Endothelial cell (in vitro differentiated cells): ENCODE measurements around the gene DEPP1. TPM values are rescaled to one million over a fixed set of nuclear protein-coding genes. Genes with fewer than 3 reads are reported as not detected.

Experiments
- DNase-seq: peaks from one replicate; pipeline ENCODE4 v3.0.0; 2021; ENCODE audit warnings: low spot score
- H3K27ac Mint-ChIP-seq: one replicate; pipeline ENCODE4 v1.8.0; 2021; ENCODE audit warnings: mixed read lengths, inconsistent platforms; ENCODE audit not compliant: unreplicated experiment
- H3K27me3 Mint-ChIP-seq: one replicate; pipeline ENCODE4 v1.8.0; 2021; ENCODE audit warnings: mild to moderate bottlenecking, moderate library complexity, mixed read lengths, inconsistent platforms; ENCODE audit not compliant: unreplicated experiment
- H3K36me3 Mint-ChIP-seq: one replicate; pipeline ENCODE4 v1.8.0; 2021; ENCODE audit warnings: mild to moderate bottlenecking, low read depth, mixed read lengths, inconsistent platforms; ENCODE audit not compliant: unreplicated experiment
- H3K4me1 Mint-ChIP-seq: one replicate; pipeline ENCODE4 v1.8.0; 2021; ENCODE audit warnings: mild to moderate bottlenecking, mixed read lengths, inconsistent platforms; ENCODE audit not compliant: unreplicated experiment
- H3K4me3 Mint-ChIP-seq: one replicate; pipeline ENCODE4 v1.8.0; 2021; ENCODE audit warnings: mild to moderate bottlenecking, mixed read lengths, inconsistent platforms; ENCODE audit not compliant: unreplicated experiment
- H3K9me3 Mint-ChIP-seq: one replicate; pipeline ENCODE4 v1.8.0; 2021; ENCODE audit warnings: mixed read lengths, inconsistent platforms; ENCODE audit not compliant: unreplicated experiment
- CTCF ChIP-seq: fragments of 200-600 bp; sonication (generic); IDR thresholded peaks from one replicate; pipeline ENCODE4 v1.5.0; 2021; ENCODE audit warnings: antibody characterized with exemption; ENCODE audit not compliant: unreplicated experiment
- total RNA-seq: library from RNA; stranded (reverse); fragmentation: NEBNext Ultra II Directional; extraction: Animal tissue kit (Norgen Biotek cat#: 25700); gene quantifications from one replicate; pipeline ENCODE4 v1.2.1, GENCODE V29; 2021; ENCODE audit not compliant: unreplicated experiment

Gene DEPP1
- total RNA-seq, 1 donor from 2014 or later, result 22.5 TPM

GRCh38 chr10:44988957-44989585, 10.5 kb upstream of the DEPP1 start:
- H3K4me1 Mint-ChIP-seq, result peaks cover 49% of the 10 kb centered on the region
- H3K36me3 Mint-ChIP-seq, result peaks cover 3% of the 10 kb centered on the region
- peaks cover 19% of the 10 kb centered on the region for H3K27me3 Mint-ChIP-seq
- H3K4me3 Mint-ChIP-seq, result no peak overlapping the region
- H3K27ac Mint-ChIP-seq, result no peak overlapping the region
- H3K9me3 Mint-ChIP-seq, result no peaks in the 10 kb centered on the region
- no peak for TF ChIP-seq CTCF
- no peak for DNase-seq

- H3K9me3 Mint-ChIP-seq, result no peaks in the 10 kb centered on the region
- TF ChIP-seq CTCF, result no peak
- no peak for DNase-seq
- H3K36me3 Mint-ChIP-seq, result peaks cover 3% of the 10 kb centered on the region
- H3K4me1 Mint-ChIP-seq, result peaks cover 46% of the 10 kb centered on the region
- H3K27me3 Mint-ChIP-seq, result peaks cover 14% of the 10 kb centered on the region
- no peak overlapping the region for H3K4me3 Mint-ChIP-seq
- H3K27ac Mint-ChIP-seq, result no peak overlapping the region
Measured at GRCh38 chr10:44986670-44987069, 8.1 kb upstream of the DEPP1 start.

- Mint-ChIP-seq H3K27me3 (peaks cover 15% of the 10 kb centered on the region), H3K9me3 (no peaks in the 10 kb centered on the region), H3K36me3 (peaks cover 3% of the 10 kb centered on the region), H3K4me3 (no peak overlapping the region), H3K4me1 (peaks cover 47% of the 10 kb centered on the region), H3K27ac (peak overlapping the region; percentile 94)
- no peak for DNase-seq
- TF ChIP-seq CTCF, result no peak
Measured at GRCh38 chr10:44986179-44986578, 7.6 kb upstream of the DEPP1 start.

- no peak for TF ChIP-seq CTCF
- Mint-ChIP-seq H3K4me3 (no peak overlapping the region), H3K27me3 (peaks cover 19% of the 10 kb centered on the region), H3K27ac (peak overlapping the region; percentile 94), H3K9me3 (no peaks in the 10 kb centered on the region), H3K36me3 (peaks cover 2% of the 10 kb centered on the region), H3K4me1 (peaks cover 48% of the 10 kb centered on the region)
- DNase-seq, result no peak
Measured at GRCh38 chr10:44985175-44985681, 6.6 kb upstream of the DEPP1 start.

- H3K36me3 Mint-ChIP-seq, result no peaks in the 10 kb centered on the region
- TF ChIP-seq CTCF, result no peak
- DNase-seq, result no peak
- peaks cover 19% of the 10 kb centered on the region for H3K27me3 Mint-ChIP-seq
- H3K4me1 Mint-ChIP-seq, result peaks cover 45% of the 10 kb centered on the region
- H3K27ac Mint-ChIP-seq, result peak overlapping the region; percentile 94
- no peaks in the 10 kb centered on the region for H3K9me3 Mint-ChIP-seq
- H3K4me3 Mint-ChIP-seq, result no peak overlapping the region
Measured at GRCh38 chr10:44984671-44985101, 6.1 kb upstream of the DEPP1 start.
